ENCODE data around the gene PLD6. TPM values are rescaled to one million over a fixed set of nuclear protein-coding genes. Genes with fewer than 3 reads are reported as not detected.

PLD6 gene
- polyA plus RNA-seq, 12 donors: 3.0 to 5.5 (median 4.2) TPM; not detected in 1

GRCh38 chr17:17227608-17228520 is 21.7 kb upstream of the PLD6 start:
- DNase-seq: no peak

GRCh38 chr17:17226451-17227265 is 20.5 kb upstream of the PLD6 start:
- DNase-seq: no peak

GRCh38 chr17:17225901-17226300 is 19.8 kb upstream of the PLD6 start:
- DNase-seq: no peak

- DNase-seq: no peak
Measured at GRCh38 chr17:17224137-17224536, 18.0 kb upstream of the PLD6 start.

GRCh38 chr17:17223736-17224135 is 17.6 kb upstream of the PLD6 start:
- DNase-seq: no peak

GRCh38 chr17:17221329-17221728 is 15.2 kb upstream of the PLD6 start:
- no peak for DNase-seq

GRCh38 chr17:17220529-17220928 is 14.4 kb upstream of the PLD6 start:
- DNase-seq: no peak

- no peak for DNase-seq
Measured at GRCh38 chr17:17217995-17218394, 11.9 kb upstream of the PLD6 start.

GRCh38 chr17:17216776-17217175 is 10.6 kb upstream of the PLD6 start:
- DNase-seq: no peak

GRCh38 chr17:17216236-17216635 is 10.1 kb upstream of the PLD6 start:
- no peak for DNase-seq

- no peak for DNase-seq
Measured at GRCh38 chr17:17215575-17215974, 9.4 kb upstream of the PLD6 start.

- DNase-seq: no peak
Measured at GRCh38 chr17:17214646-17215436, 8.7 kb upstream of the PLD6 start.

- DNase-seq: no peak
Measured at GRCh38 chr17:17213775-17214174, 7.6 kb upstream of the PLD6 start.

- DNase-seq: no peak
Measured at GRCh38 chr17:17207998-17208397, 1.9 kb upstream of the PLD6 start.

GRCh38 chr17:17206913-17207335 is 791 bp upstream of the PLD6 start:
- DNase-seq: peak; percentile 41

GRCh38 chr17:17205368-17206123 is 587 bp downstream of the PLD6 start:
- peak; percentile 43 for DNase-seq

GRCh38 chr17:17204635-17205231 is 1.4 kb downstream of the PLD6 start:
- DNase-seq: no peak

GRCh38 chr17:17204041-17204591 is 2.0 kb downstream of the PLD6 start:
- DNase-seq: no peak

GRCh38 chr17:17203173-17203730 is 2.9 kb downstream of the PLD6 start:
- no peak for DNase-seq

- DNase-seq: no peak
Measured at GRCh38 chr17:17201907-17202306, 4.2 kb downstream of the PLD6 start.

Data from muscle of arm (tissue), 12 donors.